H1 (cell line): ENCODE results near the gene DGAT2. TPM values are rescaled to one million over a fixed set of nuclear protein-coding genes. Genes with fewer than 3 reads are reported as not detected.

Experiments used
- CTCF ChIA-PET: fragments of 300-600 bp; sonication (Branson Sonifier 250); formaldehyde crosslinking; loops from one replicate; lab custom pipeline; 2021; ENCODE audit not compliant: partially characterized antibody; lab: Charles Lee
- POLR2A ChIA-PET: fragments of 300-600 bp; sonication (Branson Sonifier 250); formaldehyde crosslinking; loops from one replicate; lab custom pipeline; 2021; ENCODE audit warnings: inconsistent platforms; ENCODE audit not compliant: partially characterized antibody; lab: Charles Lee
- DNase-seq, 2 experiments: peaks; one replicate each; pipeline versions ENCODE4 v3.0.0 to v3.0.0-alpha.2; 2010 to 2022; ENCODE audit warnings: low spot score in 2 of 2, low read depth in 1 of 2, mixed read lengths in 1 of 2
- FAIRE-seq: peaks from 2 replicates; lab custom pipeline; 2011; peaks lifted over from hg19 to GRCh38; lab: Jason Lieb, UNC
- H2AFZ ChIP-seq: 2 replicates; pipeline ENCODE4 v1.8.1; 2012; ENCODE audit warnings: low read length, inconsistent platforms
- H2AK5ac ChIP-seq: 2 replicates; pipeline ENCODE4 v1.6.1; 2013; ENCODE audit warnings: low read depth, low read length
- H2BK120ac ChIP-seq: replicated peaks from 2 replicates; pipeline ENCODE3; 2013; ENCODE audit warnings: low read depth, low read length, inconsistent platforms
- H2BK12ac ChIP-seq: 2 replicates; pipeline ENCODE4 v1.6.1; 2013; ENCODE audit warnings: low read depth, low read length
- H2BK15ac ChIP-seq: 2 replicates; pipeline ENCODE4 v1.6.1; 2013; ENCODE audit warnings: low read length
- H2BK20ac ChIP-seq: 2 replicates; pipeline ENCODE4 v1.6.1; 2013; ENCODE audit warnings: low read length
- H2BK5ac ChIP-seq: 2 replicates; pipeline ENCODE4 v1.6.1; 2013; ENCODE audit warnings: low read depth, low read length
- H3K14ac ChIP-seq: 2 replicates; pipeline ENCODE4 v1.6.1; 2013; ENCODE audit warnings: inconsistent platforms; ENCODE audit not compliant: insufficient read length
- H3K18ac ChIP-seq: 2 replicates; pipeline ENCODE4 v1.6.1; 2013; ENCODE audit warnings: low read length; ENCODE audit errors: extremely low read depth
- H3K23ac ChIP-seq: 2 replicates; pipeline ENCODE4 v1.6.1; 2013; ENCODE audit warnings: inconsistent platforms; ENCODE audit not compliant: insufficient read length
- H3K23me2 ChIP-seq: 2 replicates; pipeline ENCODE4 v1.6.1; 2013; ENCODE audit warnings: low read depth, low read length
- H3K27ac ChIP-seq: 2 replicates; pipeline ENCODE4 v1.6.1; 2011; ENCODE audit warnings: low read depth, low read length, inconsistent platforms
- H3K27me3 ChIP-seq, 4 experiments: replicated peaks in 1 of 4; 1 replicate in 1 of 4; 2 replicates in 3 of 4; pipeline versions ENCODE4 v1.6.1 to v1.8.1; 2011 to 2013; ENCODE audit warnings: low read length in 3 of 4, mild to moderate bottlenecking in 3 of 4, inconsistent platforms in 2 of 4, mixed read lengths in 2 of 4, moderate library complexity in 1 of 4; ENCODE audit not compliant: control insufficient read depth in 3 of 4, insufficient read depth in 3 of 4; ENCODE audit errors: extremely low read depth in 1 of 4
- H3K36me3 ChIP-seq, 4 experiments: 2 replicates each; pipeline versions ENCODE4 v1.6.1 to v1.8.1; 2011 to 2013; ENCODE audit warnings: mild to moderate bottlenecking in 4 of 4, low read length in 3 of 4, moderate library complexity in 2 of 4, control low read depth in 1 of 4, inconsistent platforms in 1 of 4; ENCODE audit not compliant: insufficient read depth in 4 of 4, control insufficient read depth in 2 of 4
- H3K4ac ChIP-seq: replicated peaks from 2 replicates; pipeline ENCODE3; 2013; ENCODE audit warnings: low read length, low read depth, mixed read lengths, inconsistent platforms; ENCODE audit not compliant: insufficient read length
- H3K4me1 ChIP-seq, 4 experiments: replicated peaks in 1 of 4; 1 replicate in 1 of 4; 2 replicates in 3 of 4; pipeline versions ENCODE4 v1.6.1 to v1.8.1; 2011 to 2013; ENCODE audit warnings: low read length in 3 of 4, inconsistent platforms in 2 of 4, mixed read lengths in 1 of 4; ENCODE audit not compliant: insufficient read depth in 4 of 4, control insufficient read depth in 3 of 4
- H3K4me2 ChIP-seq, 2 experiments: 2 replicates each; pipeline versions ENCODE4 v1.6.1 to v1.8.1; 2011 to 2013; ENCODE audit warnings: low read depth in 2 of 2, low read length in 2 of 2, control low read depth in 1 of 2, inconsistent platforms in 1 of 2, mild to moderate bottlenecking in 1 of 2; ENCODE audit not compliant: insufficient read depth in 1 of 2
- H3K4me3 ChIP-seq, 4 experiments: fragments of 200-600, 300-600 bp in 1 of 4; sonication (generic), shearing (Covaris generic), sonication (Bioruptor Twin) in 1 of 4; 2 replicates each; pipeline versions ENCODE4 v1.5.1 to v1.8.1; 2011 to 2016; ENCODE audit warnings: low read length in 4 of 4, low read depth in 3 of 4, control low read depth in 2 of 4, inconsistent platforms in 2 of 4, mild to moderate bottlenecking in 2 of 4, mixed read lengths in 1 of 4, moderate library complexity in 1 of 4; ENCODE audit not compliant: insufficient read depth in 2 of 4; ENCODE audit errors: extremely low read depth in 1 of 4
- H3K56ac ChIP-seq: replicated peaks from 2 replicates; pipeline ENCODE3; 2013; ENCODE audit warnings: low read depth, mild to moderate bottlenecking, mixed read lengths, low read length, inconsistent platforms; ENCODE audit not compliant: insufficient read length
- H3K79me1 ChIP-seq: 2 replicates; pipeline ENCODE4 v1.6.1; 2013; ENCODE audit warnings: low read depth, low read length, control low read depth
- H3K79me2 ChIP-seq, 2 experiments: 2 replicates each; pipeline versions ENCODE4 v1.6.1 to v1.8.1; 2012 to 2013; ENCODE audit warnings: low read length in 2 of 2, mild to moderate bottlenecking in 2 of 2, inconsistent platforms in 1 of 2; ENCODE audit not compliant: insufficient read depth in 2 of 2, control insufficient read depth in 1 of 2
- H3K9ac ChIP-seq, 4 experiments: replicated peaks in 1 of 4; 1 replicate in 1 of 4; 2 replicates in 3 of 4; pipeline versions ENCODE4 v1.6.1 to v1.8.1; 2011 to 2013; ENCODE audit warnings: low read depth in 3 of 4, low read length in 3 of 4, control low read depth in 2 of 4, mild to moderate bottlenecking in 2 of 4, moderate library complexity in 2 of 4, inconsistent platforms in 1 of 4; ENCODE audit errors: extremely low read depth in 1 of 4
- H3K9me3 ChIP-seq, 2 experiments: 2 replicates each; pipeline versions ENCODE4 v1.6.1 to v1.8.1; 2012 to 2013; ENCODE audit warnings: mild to moderate bottlenecking in 2 of 2, moderate library complexity in 2 of 2, control low read depth in 1 of 2, inconsistent platforms in 1 of 2, low read depth in 1 of 2, low read length in 1 of 2, mixed read lengths in 1 of 2; ENCODE audit not compliant: insufficient read depth in 2 of 2
- H4K20me1 ChIP-seq, 2 experiments: replicated peaks in 1 of 2; 2 replicates each; pipeline versions ENCODE3 to v1.8.1; 2011 to 2013; ENCODE audit warnings: inconsistent platforms in 2 of 2, low read length in 2 of 2, mild to moderate bottlenecking in 1 of 2; ENCODE audit not compliant: insufficient read depth in 2 of 2, control insufficient read depth in 1 of 2
- H4K5ac ChIP-seq: 2 replicates; pipeline ENCODE4 v1.6.1; 2013; ENCODE audit warnings: low read length, low read depth, mixed read lengths, inconsistent platforms; ENCODE audit not compliant: insufficient read length
- H4K8ac ChIP-seq: 2 replicates; pipeline ENCODE4 v1.8.0; 2013; ENCODE audit warnings: mild to moderate bottlenecking, moderate library complexity, low read length, inconsistent platforms; ENCODE audit not compliant: insufficient read depth; ENCODE audit errors: extremely low read depth
- H4K91ac ChIP-seq: replicated peaks from 2 replicates; pipeline ENCODE3; 2013; ENCODE audit warnings: low read length, mixed read lengths, inconsistent platforms; ENCODE audit not compliant: insufficient read length
- ATF3 ChIP-seq: IDR thresholded peaks from 2 replicates; pipeline ENCODE4 v1.6.1; 2011; ENCODE audit warnings: low read depth, mild to moderate bottlenecking, low read length; ENCODE audit not compliant: insufficient read depth
- CBX8 ChIP-seq: fragments of 300-800, 300-1000 bp; sonication (generic); IDR thresholded peaks from 2 replicates; pipeline ENCODE4 v1.7.1; 2016; ENCODE audit warnings: low read depth, low read length, borderline replicate concordance
- EZH2 ChIP-seq: fragments of 200-600 bp; sonication (generic); IDR thresholded peaks from 2 replicates; pipeline ENCODE4 v1.7.1; 2012; ENCODE audit warnings: low read depth, mild to moderate bottlenecking, moderate library complexity, low read length, inconsistent platforms; ENCODE audit not compliant: severe bottlenecking
- HDAC2 ChIP-seq, 2 experiments: fragments of 300-600 bp in 1 of 2; sonication (generic) in 1 of 2; IDR thresholded peaks; 2 replicates each; pipeline ENCODE4 v1.6.1; 2011 to 2012; ENCODE audit warnings: low read depth in 2 of 2, low read length in 2 of 2, mild to moderate bottlenecking in 2 of 2, moderate library complexity in 2 of 2, borderline replicate concordance in 1 of 2, inconsistent platforms in 1 of 2
- MAFK ChIP-seq: IDR thresholded peaks from 2 replicates; pipeline ENCODE4 v1.6.1; 2012; ENCODE audit warnings: low read depth, mild to moderate bottlenecking, improper control_type of control experiment, low read length
- NRF1 ChIP-seq: IDR thresholded peaks from 2 replicates; pipeline ENCODE4 v1.6.1; 2011; ENCODE audit warnings: mild to moderate bottlenecking, low read depth, low read length, improper control_type of control experiment
- SAP30 ChIP-seq: fragments of 300-600 bp; sonication (generic); IDR thresholded peaks from 2 replicates; pipeline ENCODE4 v1.7.1; 2012; ENCODE audit warnings: low read length, moderate library complexity, mild to moderate bottlenecking, inconsistent platforms; ENCODE audit not compliant: insufficient read depth, insufficient replicate concordance
- SIRT6 ChIP-seq: IDR thresholded peaks from one replicate; pipeline ENCODE4 v1.7.1; 2012; ENCODE audit warnings: low read length, inconsistent platforms
- SIX5 ChIP-seq: IDR thresholded peaks from 2 replicates; pipeline ENCODE4 v1.6.1; 2011; ENCODE audit warnings: mild to moderate bottlenecking, low read depth, low read length
- SUZ12 ChIP-seq: fragments of 200-600 bp; sonication (generic); IDR thresholded peaks from 2 replicates; pipeline ENCODE4 v1.6.1; 2012; ENCODE audit warnings: mild to moderate bottlenecking, inconsistent platforms, low read length, moderate library complexity, mixed read lengths
- TAF7 ChIP-seq: optimal IDR thresholded peaks from 2 replicates; pipeline ENCODE3; 2011; ENCODE audit warnings: low read depth, mild to moderate bottlenecking, inconsistent platforms, low read length, moderate library complexity, borderline replicate concordance
- TEAD4 ChIP-seq: IDR thresholded peaks from 2 replicates; pipeline ENCODE4 v1.6.1; 2012; ENCODE audit warnings: low read depth, low read length, inconsistent platforms, mixed read lengths
- ZNF274 ChIP-seq: IDR thresholded peaks from 2 replicates; pipeline ENCODE4 v1.7.0; 2012; ENCODE audit warnings: low read length, borderline replicate concordance; ENCODE audit errors: extremely low read depth
- WGBS, 2 experiments: shearing (Covaris generic) in 1 of 2; methylation state at CpG; one replicate each; pipeline versions ENCODE4 v1.1.6 to v1.1.7; 2013 to 2015; ENCODE audit warnings: low lambda C conversion rate in 2 of 2, mixed read lengths in 2 of 2, inconsistent platforms in 1 of 2, low coverage in 1 of 2, missing lambda C conversion rate in 1 of 2; ENCODE audit not compliant: insufficient replicate concordance in 2 of 2, insufficient coverage in 1 of 2, insufficient read length in 1 of 2; ENCODE audit errors: extremely low coverage in 1 of 2, missing lambda C conversion rate in 1 of 2; 5-methylcytosine and 5-hydroxymethylcytosine counted together
- polyA plus RNA-seq, 7 experiments: library from polyadenylated mRNA; depleted of rRNA in 3 of 7; stranded (reverse) in 5 of 7; unstranded in 2 of 7; fragments of >200 nt in 5 of 7; fragments of 200-250 nt in 2 of 7; gene quantifications; 1 replicate in 5 of 7; 2 replicates in 1 of 7; 4 replicates in 1 of 7; pipeline versions ENCODE4 v1.2.1 to v1.2.3, GENCODE V29; 2011 to 2013; ENCODE audit warnings: missing spikeins in 2 of 7, mixed read lengths in 2 of 7
- total RNA-seq: library from RNA; stranded (reverse); fragmentation: NEBNext Ultra II Directional; extraction: Animal tissue kit (Norgen Biotek cat#: 25700); gene quantifications from 2 replicates; pipeline ENCODE4 v1.2.1, GENCODE V29; 2021

DGAT2 gene
- total and polyA plus RNA-seq, 2 of the 8 experiments (the other 6 are each of a cell fraction or from before 2014, with no cell fraction given) = 3.2 to 5.9 TPM

DNA sequence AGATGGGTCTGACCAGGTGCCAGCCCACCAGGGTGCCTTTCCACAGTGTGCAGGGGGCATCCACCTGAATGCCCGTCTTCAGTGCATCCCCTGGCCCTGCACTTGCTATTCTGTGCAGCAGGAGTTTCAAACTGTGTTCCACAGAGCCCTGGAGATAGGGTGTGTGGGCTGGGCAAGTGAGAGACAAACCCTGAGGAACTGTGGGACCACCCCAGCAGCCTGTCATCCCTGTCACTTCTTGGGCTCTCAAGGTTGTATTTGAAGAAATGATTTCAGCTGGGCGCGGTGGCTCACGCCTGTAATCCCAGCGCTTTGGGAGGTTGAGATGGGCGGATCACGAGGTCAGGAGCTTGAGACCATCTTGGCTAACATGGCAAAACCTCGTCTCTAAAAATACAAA is 6.4 kb upstream of the DGAT2 start:
- no peak overlapping the region for H3K18ac ChIP-seq
- DNase-seq (no peak), FAIRE-seq (no peak)
- H3K23me2 ChIP-seq = no peaks in the 10 kb centered on the region
- ChIA-PET POLR2A (no interaction called here), CTCF (interaction anchor here (1.0 to 1.4 kb wide), 2 partner anchors 9 to 105 kb away, joined by 3 to 4 read pairs; no protein-coding TSS in a partner anchor)
- H3K4me1 ChIP-seq = peaks cover 0 to 6% (median 0%) of the 10 kb centered on the region in 4 experiments; a peak in 1 of 7 replicates
- H3K23ac ChIP-seq = no peak overlapping the region
- no peak overlapping the region for H2BK15ac ChIP-seq
- no peak overlapping the region for H3K27ac ChIP-seq
- no peaks in the 10 kb centered on the region for H3K79me2 ChIP-seq
- no peak overlapping the region for H3K9ac ChIP-seq
- no peak overlapping the region for H3K4me3 ChIP-seq
- H3K56ac ChIP-seq = no peak overlapping the region
- H4K91ac ChIP-seq = no peak overlapping the region
- H4K8ac ChIP-seq = no peak overlapping the region
- H4K20me1 ChIP-seq = no peaks in the 10 kb centered on the region
- no peaks in the 10 kb centered on the region for H3K79me1 ChIP-seq
- H4K5ac ChIP-seq = no peak overlapping the region
- H3K4me2 ChIP-seq = no peak overlapping the region
- H2BK12ac ChIP-seq = no peak overlapping the region
- 91% methylated on average over 8 of the region's 8 CpGs; no CpG with 5 or more reads in 1 of the 2 experiments for WGBS, 2 experiments
- H2AFZ ChIP-seq = no peak overlapping the region
- no peak overlapping the region for H2BK120ac ChIP-seq
- no peak overlapping the region for H3K14ac ChIP-seq
- no peak overlapping the region for H2BK20ac ChIP-seq
- no peaks in the 10 kb centered on the region for H3K36me3 ChIP-seq
- H3K27me3 ChIP-seq = peaks cover 0 to 13% (median 5%) of the 10 kb centered on the region in 4 experiments; a peak in 6 of 7 replicates
- no peaks in the 10 kb centered on the region for H3K9me3 ChIP-seq
- no peak overlapping the region for H2AK5ac ChIP-seq
- H3K4ac ChIP-seq = no peak overlapping the region
- no peak overlapping the region for H2BK5ac ChIP-seq
- no peak for TF ChIP-seq ZNF274
- TF ChIP-seq TEAD4 = no peak
- no peak for TF ChIP-seq EZH2
- no peak for TF ChIP-seq SIRT6
- no peak for TF ChIP-seq HDAC2 (IDR thresholded peaks at IDR 0.05; ENCODE audit: borderline replicate concordance in 1 of 2, low read depth in 2 of 2, low read length in 2 of 2)
- TF ChIP-seq NRF1 = no peak
- no peak for TF ChIP-seq MAFK
- TF ChIP-seq TAF7 = no peak
- no peak for TF ChIP-seq ATF3
- TF ChIP-seq SUZ12 = no peak
- no peak for TF ChIP-seq CBX8
- TF ChIP-seq SIX5 = no peak
- TF ChIP-seq SAP30 = no peak
